DLD1 (cell line): ENCODE results near the gene CHRNA5.

ENCODE experiments used
- in situ Hi-C: cut with HindIII; loops from 2 replicates; pipeline ENCODE4 v1.10.0; 2017; ENCODE audit warnings: low sequenced_read_pairs

The CHRNA5 gene

DNA sequence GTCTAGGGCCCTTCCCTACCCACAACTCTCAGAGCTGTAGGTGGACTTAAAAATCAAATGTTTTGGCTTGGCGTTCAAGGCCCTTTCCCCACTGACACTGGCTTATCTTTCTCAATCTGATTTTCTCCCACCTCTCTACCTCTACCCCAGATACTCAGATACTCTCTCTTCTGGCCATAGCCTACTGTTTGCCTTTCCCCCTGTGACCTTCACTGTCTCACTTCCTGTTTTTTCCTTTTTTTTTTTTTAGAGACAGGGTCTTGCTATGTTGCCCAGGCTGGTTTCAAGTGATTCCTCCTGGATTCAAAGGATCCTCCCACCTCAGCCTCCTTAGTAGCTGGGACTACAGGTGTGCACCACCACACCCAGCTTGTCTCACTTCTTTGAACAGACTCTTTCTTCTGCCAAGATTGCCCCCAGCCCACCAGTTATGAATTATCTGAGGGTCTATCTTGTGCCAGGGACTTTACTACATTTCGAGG, 71.1 kb downstream of the CHRNA5 start:
- in situ Hi-C loops = no loop called here

DNA sequence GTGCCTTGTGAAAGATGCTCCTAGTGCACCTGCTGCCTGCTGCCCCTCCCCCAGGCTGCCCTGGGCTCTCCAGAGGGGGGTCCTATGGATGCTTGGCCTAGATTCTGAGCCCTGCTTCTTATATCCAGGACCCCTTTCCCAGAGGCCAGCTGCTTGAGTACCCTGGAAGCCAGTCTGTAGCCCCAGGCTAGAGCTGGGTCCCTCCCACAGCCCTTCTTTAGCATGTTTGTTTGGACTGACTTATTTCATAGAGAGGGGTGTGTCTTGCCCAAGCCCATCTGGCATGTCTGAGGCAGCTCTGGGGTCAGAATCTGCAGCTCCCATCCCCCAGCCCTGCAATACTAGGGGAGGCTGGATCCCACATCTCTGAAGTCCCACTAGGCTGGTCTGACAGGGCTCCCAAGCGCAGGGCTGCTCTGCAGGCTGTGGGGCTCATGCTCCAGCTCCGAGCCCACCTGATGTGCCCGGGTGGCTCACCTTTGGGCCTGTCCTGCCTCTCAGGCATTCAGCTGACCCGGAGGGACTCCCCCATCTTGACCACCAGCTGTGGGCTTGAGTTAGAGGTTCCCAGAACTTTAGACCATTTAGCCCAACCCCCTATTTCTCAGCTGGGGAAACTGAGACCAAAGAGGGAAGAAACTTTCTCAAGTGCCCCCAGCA, 72.6 kb downstream of the CHRNA5 start:
- in situ Hi-C loops = no loop called here

DNA sequence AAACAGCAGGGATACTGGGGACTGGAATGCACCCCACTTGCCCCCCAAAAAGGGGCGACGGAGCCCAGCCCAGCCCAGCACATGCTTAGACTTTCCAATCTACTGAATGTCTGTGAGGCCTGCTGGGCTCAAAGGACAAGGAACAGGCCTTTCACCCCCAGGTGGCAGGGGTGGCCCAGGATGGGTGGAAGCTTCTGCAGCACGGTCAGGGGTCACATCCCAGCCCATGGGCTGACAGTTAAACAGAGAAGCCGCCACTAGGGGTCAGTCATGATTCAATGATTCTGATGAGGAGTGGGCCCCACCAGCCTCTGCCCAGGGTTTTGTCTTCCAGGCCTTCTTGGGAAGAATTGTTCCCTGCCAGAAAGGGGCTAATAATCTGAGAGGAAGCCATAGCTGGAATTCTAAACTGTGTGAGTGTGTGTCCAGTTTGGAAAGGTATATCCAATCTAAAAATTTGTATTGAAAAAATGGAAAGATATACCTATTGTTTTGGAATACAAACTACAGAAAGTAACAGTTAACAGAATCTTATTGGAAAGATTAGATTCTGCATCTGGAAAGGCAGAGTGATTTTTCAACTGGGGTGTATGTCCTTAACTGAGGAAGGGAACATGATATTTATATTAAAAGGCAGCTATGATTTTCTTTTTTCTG, 73.5 kb downstream of the CHRNA5 start:
- in situ Hi-C loops = no loop called here

DNA sequence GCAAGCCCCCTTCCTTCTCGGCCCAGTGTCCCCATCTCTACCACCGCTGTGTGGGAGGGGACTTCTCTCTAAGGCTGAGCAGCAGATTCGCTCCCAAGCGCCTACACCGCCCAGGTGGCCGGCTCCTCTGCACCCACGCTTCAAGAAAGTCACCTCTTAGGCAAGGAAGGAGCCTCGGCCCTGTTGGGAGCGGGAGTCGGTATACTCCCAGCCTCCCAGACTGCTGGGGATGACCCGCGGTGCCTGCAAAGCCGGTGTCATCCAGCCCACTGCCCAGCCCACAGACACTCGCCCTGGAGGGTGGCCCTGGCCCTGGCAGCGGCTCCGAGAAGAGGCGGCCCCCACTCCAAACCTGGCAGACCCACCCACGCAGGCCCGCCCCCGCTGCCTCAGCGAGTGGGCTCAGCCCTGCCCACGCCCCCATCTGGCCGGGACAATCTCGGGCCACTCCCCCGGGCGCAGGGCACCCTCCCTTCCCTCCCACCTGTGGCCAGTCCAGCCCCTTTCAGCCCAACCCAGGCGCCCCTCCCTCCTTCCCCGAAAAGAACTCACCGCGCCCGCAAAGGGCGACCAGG, 75.3 kb downstream of the CHRNA5 start:
- in situ Hi-C loops = no loop called here

DNA sequence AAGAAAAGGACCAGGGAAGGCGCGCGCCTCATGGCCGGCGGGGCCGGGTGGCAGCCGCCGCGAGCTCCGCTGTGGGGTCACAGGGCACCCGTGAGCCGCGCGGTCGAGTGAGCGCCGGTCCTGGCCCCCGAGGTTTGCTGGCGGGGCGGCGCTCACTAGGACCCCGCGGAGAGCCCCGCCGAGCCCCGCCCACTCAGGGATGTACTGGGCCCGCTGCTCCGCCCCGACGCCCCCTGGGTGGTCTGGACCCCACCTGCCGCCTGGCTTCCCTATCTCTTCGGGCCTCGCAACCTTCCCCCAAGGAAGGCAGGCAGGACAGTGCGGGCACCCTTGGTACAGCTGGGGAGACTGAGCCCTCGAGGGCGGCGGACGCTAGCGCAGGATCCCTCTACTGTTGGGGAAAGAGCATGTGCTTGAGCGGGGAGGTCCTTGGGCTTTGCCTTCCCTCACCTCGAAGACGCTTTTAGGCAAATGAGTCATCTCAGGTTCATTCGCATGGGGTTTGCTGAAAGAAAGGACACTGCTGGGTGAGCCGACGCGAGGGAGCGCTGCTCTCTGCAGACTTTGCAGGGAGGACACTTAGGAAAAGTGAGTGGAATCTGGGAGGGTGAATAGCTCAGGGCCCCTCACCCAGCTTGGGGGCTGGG, 75.9 kb downstream of the CHRNA5 start, which contains the start of gene CHRNB4:
Gene CHRNB4 (minus strand): TSS at position 109 of the 647 bp plus-strand sequence. CDS start 77 bp downstream, at position 32.
- in situ Hi-C loops = no loop called here

DNA sequence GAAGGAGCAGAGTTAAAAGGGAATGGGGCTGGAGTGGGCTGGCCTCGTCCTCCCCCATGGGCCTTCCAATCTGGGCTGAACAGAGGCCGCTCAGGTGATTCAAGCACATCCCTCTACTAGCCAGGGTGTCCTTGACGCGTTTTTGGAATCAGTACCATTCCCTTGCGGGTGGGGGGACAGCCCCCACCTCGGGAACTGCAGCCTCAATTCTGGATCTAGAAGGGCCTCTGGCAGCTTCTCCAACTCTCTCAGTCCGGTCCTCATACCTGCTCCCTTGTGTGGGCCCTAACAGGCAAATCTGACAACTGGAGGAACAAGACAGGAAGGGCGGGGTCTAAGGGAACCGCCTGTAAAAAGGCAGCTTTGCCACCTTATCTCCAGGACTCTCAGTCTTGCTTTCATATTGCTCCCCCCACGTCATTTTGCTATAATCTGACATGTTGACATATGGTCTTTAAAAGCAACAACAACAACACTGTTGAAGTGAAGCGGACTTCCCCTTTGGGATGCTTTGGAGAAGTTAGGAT, 76.5 kb downstream of the CHRNA5 start:
- in situ Hi-C loops = no loop called here

DNA sequence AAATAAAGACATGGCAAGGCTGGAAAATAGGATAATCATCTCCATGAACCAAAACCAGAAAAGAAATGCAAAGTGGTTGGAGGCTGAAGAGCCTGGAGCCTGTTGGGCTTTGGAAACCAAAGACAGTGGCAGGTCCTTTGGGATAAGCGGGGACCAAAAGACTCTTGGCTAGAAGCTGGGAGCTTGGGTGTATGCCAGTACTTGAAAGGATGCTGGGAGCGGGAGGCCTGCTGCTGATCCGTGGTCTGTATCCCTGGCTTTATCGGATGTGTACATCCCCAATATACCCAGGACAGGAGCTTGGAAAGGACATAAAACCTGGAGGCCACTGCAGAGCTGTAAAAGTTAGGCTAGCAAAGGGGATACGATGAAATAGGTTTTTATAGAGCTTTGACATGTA, 77.0 kb downstream of the CHRNA5 start:
- in situ Hi-C loops = no loop called here
